ENCODE data around the gene SHISA7. TPM values are rescaled to one million over a fixed set of nuclear protein-coding genes. Genes with fewer than 3 reads are reported as not detected.

Gene SHISA7
- total RNA-seq, 2 donors from 2014 or later, result not detected

DNA sequence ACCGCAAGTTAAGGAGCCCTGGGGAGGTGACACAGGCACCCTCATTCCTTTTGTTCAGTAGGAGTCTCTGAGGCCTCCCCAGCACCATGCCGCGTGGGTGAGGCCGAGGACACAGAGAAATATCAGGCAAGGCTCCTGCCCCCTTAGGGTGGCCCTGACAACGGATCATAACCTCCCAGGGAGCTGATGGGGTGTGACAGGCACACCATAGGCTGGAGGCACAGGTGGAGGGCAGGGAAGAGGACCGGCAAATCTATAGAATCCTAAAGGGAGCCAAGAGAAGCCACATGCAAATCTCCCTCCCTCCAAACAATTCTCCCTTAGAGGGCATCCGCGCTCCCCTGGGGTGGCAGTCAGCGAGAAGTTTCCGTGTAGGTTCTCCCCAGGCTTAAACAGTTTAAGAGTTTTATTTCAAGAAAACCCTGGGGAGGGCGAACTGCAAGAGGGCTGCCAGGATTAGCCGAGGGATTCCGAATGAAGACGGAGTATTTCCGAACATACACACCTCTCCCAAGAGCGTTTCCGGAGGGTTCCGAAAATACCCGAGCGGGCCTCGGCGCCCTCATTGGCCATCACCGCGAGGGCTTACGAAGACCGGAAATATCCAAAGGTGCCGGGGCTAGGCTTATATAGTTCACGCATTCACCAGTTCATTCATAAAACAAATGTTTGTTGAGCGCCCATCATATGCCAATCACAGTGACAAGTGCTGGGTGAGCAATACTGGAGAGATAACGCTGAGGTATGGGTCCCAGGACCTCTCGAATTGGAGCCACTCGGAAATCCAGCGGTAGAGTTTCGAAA lies 58.0 kb downstream of the SHISA7 start:
- Histone ChIP-seq H3K27me3 (no peaks in the 10 kb centered on the region), H3K9me3 (no peaks in the 10 kb centered on the region), H3K4me3 (peak overlapping the region; percentile 58 to 82), H3K36me3 (peaks cover 32% of the 10 kb centered on the region), H3K4me1 (peaks cover 0 to 54% of the 10 kb centered on the region in 2 donors), H3K27ac (peak overlapping the region; percentile 91 to 92)
- TF ChIP-seq, protein P1, sequence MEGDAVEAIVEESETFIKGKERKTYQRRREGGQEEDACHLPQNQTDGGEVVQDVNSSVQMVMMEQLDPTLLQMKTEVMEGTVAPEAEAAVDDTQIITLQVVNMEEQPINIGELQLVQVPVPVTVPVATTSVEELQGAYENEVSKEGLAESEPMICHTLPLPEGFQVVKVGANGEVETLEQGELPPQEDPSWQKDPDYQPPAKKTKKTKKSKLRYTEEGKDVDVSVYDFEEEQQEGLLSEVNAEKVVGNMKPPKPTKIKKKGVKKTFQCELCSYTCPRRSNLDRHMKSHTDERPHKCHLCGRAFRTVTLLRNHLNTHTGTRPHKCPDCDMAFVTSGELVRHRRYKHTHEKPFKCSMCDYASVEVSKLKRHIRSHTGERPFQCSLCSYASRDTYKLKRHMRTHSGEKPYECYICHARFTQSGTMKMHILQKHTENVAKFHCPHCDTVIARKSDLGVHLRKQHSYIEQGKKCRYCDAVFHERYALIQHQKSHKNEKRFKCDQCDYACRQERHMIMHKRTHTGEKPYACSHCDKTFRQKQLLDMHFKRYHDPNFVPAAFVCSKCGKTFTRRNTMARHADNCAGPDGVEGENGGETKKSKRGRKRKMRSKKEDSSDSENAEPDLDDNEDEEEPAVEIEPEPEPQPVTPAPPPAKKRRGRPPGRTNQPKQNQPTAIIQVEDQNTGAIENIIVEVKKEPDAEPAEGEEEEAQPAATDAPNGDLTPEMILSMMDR (IDR thresholded peaks at IDR 0.05), result no peak
- peak; percentile 98 for DNase-seq (ENCODE audit: low spot score)

DNA sequence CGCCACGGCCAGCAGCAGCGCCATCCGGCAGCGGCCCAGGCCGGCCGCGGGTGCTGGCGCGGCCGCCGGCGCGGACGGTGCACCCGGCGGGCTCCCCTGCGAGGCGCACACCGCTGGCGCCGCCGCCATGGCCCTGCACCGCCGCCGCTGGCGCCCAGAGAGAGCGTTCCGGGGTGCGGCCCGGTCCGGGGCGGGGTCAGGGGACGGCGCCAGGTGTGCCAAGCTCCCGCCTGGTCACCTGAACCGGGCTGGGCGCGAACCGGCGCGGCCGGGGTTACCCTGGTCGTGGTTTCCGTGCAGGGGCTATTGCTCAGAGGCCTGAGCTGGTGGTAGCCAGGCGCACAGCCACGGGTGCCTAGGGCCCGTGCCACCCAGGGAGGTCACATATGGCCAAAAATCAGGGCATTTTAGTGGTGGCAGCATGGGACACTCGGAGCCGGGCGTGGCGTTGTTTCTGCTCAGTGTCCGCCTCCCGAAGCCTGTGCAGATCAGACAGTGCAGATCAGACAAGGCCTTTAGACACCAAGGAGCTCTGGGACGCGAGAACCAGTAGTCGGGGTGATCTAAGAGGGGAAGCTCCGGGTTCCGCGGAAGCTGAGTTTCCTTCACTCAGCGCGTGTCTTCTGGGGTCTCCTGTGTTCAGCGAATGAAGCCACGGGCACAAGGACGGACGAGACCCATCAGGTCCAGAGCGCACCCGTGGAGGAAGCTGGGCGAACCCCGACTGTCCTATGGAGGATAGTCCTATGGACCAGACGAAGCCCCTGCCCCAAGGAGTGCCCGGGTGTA lies 58.8 kb downstream of the SHISA7 start, which contains the start of gene TMEM238:
Gene TMEM238, minus strand, starts transcription at position 162 of the 789 bp plus-strand sequence. Its CDS starts 33 bp downstream, at position 129.
- peaks cover 0 to 48% of the 10 kb centered on the region in 2 donors for H3K4me1 ChIP-seq
- H3K4me3 ChIP-seq, result peak within 1 kb of the TSS; percentile 58 to 82
- H3K9me3 ChIP-seq, result no peaks in the 10 kb centered on the region
- peaks cover 24% of the 10 kb centered on the region for H3K36me3 ChIP-seq
- no peaks in the 10 kb centered on the region for H3K27me3 ChIP-seq
- H3K27ac ChIP-seq, result peak within 1 kb of the TSS; percentile 91 to 92
- DNase-seq (ENCODE audit: low spot score), result no peak
- TF ChIP-seq, protein P1 (IDR thresholded peaks at IDR 0.05), result no peak

DNA sequence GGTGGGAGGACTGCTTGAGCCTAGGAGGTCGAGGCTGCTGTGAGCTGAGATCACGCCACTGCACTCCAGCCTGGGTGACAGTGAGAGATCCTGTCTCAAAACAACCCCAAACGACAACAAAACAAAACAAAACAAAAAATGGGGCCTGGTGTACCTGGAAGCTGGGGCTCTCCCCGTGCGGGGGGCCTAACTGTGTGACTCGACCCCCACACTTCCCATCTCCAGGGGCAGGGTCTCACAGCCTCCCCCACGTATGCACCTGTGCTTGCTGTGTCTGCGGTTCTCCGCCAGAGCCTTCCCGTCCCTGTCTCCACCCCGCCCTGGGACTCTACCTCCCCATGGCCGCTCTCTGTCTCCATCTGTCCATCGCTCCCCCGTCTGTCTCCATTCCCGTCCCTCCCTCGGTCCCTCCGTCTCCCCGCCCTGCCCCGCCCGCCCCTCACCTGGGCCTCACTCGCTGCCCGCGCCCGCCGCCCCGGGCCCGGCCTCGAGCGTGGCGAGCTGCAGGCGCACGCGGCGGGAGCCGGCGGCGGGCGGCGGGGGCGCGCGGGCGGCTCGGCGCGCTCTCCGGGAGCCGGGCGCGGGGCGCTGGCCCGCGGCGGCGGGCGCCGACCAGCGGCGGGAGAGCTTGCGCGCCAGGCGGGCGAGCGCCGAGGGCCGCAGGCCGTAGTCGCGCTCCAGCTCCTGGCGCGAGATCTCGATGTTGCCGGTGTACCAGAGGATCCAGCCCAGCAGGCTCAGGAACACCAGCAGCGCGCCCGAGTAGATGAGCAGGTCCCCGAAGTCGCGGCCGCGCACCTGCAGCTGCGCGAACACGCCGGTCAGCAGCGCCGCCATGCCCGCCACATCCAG lies 59.6 kb downstream of the SHISA7 start:
- H3K4me1 ChIP-seq, result peaks cover 0 to 41% of the 10 kb centered on the region in 2 donors
- peak overlapping the region; percentile 60 to 92 for H3K27ac ChIP-seq
- no peak for DNase-seq (ENCODE audit: low spot score)
- no peaks in the 10 kb centered on the region for H3K9me3 ChIP-seq
- TF ChIP-seq, protein P1 (IDR thresholded peaks at IDR 0.05), result peak in 1 of 2 donors; percentile 45
- no peaks in the 10 kb centered on the region for H3K27me3 ChIP-seq
- H3K4me3 ChIP-seq, result peak overlapping the region; percentile 40 to 82
- peaks cover 16% of the 10 kb centered on the region for H3K36me3 ChIP-seq

DNA sequence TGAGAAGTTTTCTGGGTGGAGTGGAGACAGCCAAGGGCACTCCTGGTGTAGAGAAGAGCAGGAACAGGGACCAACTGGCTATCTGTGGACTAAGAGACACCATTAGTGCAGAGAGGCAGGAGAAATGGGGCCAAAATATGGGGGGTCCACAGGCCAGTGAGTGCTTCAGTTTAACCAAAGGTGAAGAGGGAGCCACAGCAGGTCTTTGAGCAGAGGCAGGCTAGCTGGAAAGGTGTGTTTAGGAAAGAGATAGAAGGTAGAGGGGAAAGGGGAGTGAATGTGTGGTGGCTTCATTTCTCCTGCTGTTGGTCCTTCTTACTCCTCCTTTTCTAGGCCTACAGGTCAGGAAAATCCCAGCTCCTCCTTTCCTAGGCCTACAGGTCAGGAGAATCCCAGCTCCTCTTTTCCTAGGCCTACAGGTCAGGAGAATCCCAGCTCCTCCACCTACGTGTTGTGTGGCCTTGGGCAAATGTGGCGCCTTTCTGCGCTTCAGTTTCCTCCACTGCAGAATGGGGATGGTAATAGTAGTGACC lies 60.5 kb downstream of the SHISA7 start:
- Histone ChIP-seq H3K4me3 (no peak overlapping the region), H3K27ac (no peak overlapping the region), H3K27me3 (no peaks in the 10 kb centered on the region), H3K4me1 (peaks cover 0 to 35% of the 10 kb centered on the region in 2 donors), H3K9me3 (no peaks in the 10 kb centered on the region), H3K36me3 (peaks cover 7% of the 10 kb centered on the region)
- no peak for DNase-seq (ENCODE audit: low spot score)
- TF ChIP-seq, protein P1 (IDR thresholded peaks at IDR 0.05), result no peak

DNA sequence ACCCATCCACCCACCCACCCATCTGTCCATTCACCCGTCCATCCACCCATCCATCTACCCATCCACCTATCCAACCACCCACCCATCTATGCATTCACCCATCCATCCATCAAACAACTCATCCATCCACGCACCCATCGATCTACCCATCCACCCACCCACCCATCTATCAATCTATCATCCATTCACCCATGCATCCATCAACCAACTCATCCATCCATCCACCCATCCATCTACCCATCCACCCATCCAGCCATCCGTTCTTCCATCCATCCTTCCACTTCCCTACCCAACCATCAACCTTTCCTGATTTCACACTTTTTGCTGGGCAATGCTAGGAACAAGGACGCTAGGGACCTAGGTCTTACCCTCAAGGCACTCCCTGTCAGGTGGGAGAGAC lies 61.1 kb downstream of the SHISA7 start:
- TF ChIP-seq, protein P1 (IDR thresholded peaks at IDR 0.05), result no peak
- H3K9me3 ChIP-seq, result no peaks in the 10 kb centered on the region
- DNase-seq (ENCODE audit: low spot score), result no peak
- H3K4me1 ChIP-seq, result peaks cover 0 to 33% of the 10 kb centered on the region in 2 donors
- no peaks in the 10 kb centered on the region for H3K27me3 ChIP-seq
- peaks cover under 1% of the 10 kb centered on the region for H3K36me3 ChIP-seq
- no peak overlapping the region for H3K27ac ChIP-seq
- no peak overlapping the region for H3K4me3 ChIP-seq

Data from right atrium auricular region (tissue), 2 donors.